HG02981 (cell line): ENCODE data around the gene STK10.
A peak's percentile ranks its signal among the peaks of the same experiment; 100 is the strongest.

Experiments used
- ATAC-seq: cut with Tn5 transposase; IDR thresholded peaks from one replicate; pipeline ENCODE4 v1.9.1; 2021; ENCODE audit warnings: mild to moderate bottlenecking, moderate library complexity; ENCODE audit not compliant: unreplicated experiment

The STK10 gene

GRCh38 chr5:172111852-172112225 is 76.2 kb downstream of the STK10 start:
- ATAC-seq = no peak

- peak; percentile 72 for ATAC-seq
These were observed 76.8 kb downstream of the STK10 start for GRCh38 chr5:172110921-172111851.

GRCh38 chr5:172110260-172110815 is 77.7 kb downstream of the STK10 start:
- no peak for ATAC-seq

- ATAC-seq = no peak
These were observed 78.3 kb downstream of the STK10 start for GRCh38 chr5:172109749-172110148.

GRCh38 chr5:172107571-172107970 is 80.5 kb downstream of the STK10 start:
- no peak for ATAC-seq

GRCh38 chr5:172106511-172107356 is 81.3 kb downstream of the STK10 start:
- ATAC-seq = no peak

GRCh38 chr5:172105811-172106210 is 82.2 kb downstream of the STK10 start:
- no peak for ATAC-seq

- no peak for ATAC-seq
These were observed 83.0 kb downstream of the STK10 start for GRCh38 chr5:172104801-172105701.

GRCh38 chr5:172104021-172104420 is 84.0 kb downstream of the STK10 start:
- no peak for ATAC-seq

GRCh38 chr5:172102913-172103626 is 85.0 kb downstream of the STK10 start:
- no peak for ATAC-seq

- no peak for ATAC-seq
These were observed 85.7 kb downstream of the STK10 start for GRCh38 chr5:172102218-172102870.

- ATAC-seq = no peak
These were observed 86.3 kb downstream of the STK10 start for GRCh38 chr5:172101547-172102217.

- ATAC-seq = no peak
These were observed 89.1 kb downstream of the STK10 start for GRCh38 chr5:172098883-172099282.

GRCh38 chr5:172098046-172098445 is 90.0 kb downstream of the STK10 start:
- ATAC-seq = no peak

GRCh38 chr5:172097356-172097755 is 90.7 kb downstream of the STK10 start:
- no peak for ATAC-seq

GRCh38 chr5:172096207-172096940 is 91.7 kb downstream of the STK10 start:
- no peak for ATAC-seq

GRCh38 chr5:172095368-172096206 is 92.4 kb downstream of the STK10 start:
- no peak for ATAC-seq
